Trophoblast cell (in vitro differentiated cells and primary cell): ENCODE data around the gene SRA1.
"Not testable (repeated sequence)": the region's sequence is repeated elsewhere in the genome, so short reads cannot be mapped to it uniquely, and the experiment has no call there.

ENCODE experiments used
- DNase-seq, 2 donors: peaks; one replicate each; pipeline ENCODE4 v3.0.0-alpha.2; 2016
- H2AFZ ChIP-seq: 2 replicates; pipeline ENCODE4 v1.6.1; 2013; ENCODE audit warnings: low read length, moderate library complexity, mild to moderate bottlenecking; ENCODE audit not compliant: insufficient read depth, poor library complexity
- H2AK5ac ChIP-seq: 2 replicates; pipeline ENCODE4 v1.6.1; 2013; ENCODE audit warnings: mild to moderate bottlenecking, low read length
- H2BK120ac ChIP-seq: 2 replicates; pipeline ENCODE4 v1.6.1; 2013; ENCODE audit warnings: low read length, mild to moderate bottlenecking, moderate library complexity; ENCODE audit not compliant: insufficient read depth, poor library complexity
- H2BK12ac ChIP-seq: 2 replicates; pipeline ENCODE4 v1.6.1; 2013; ENCODE audit warnings: mild to moderate bottlenecking, low read length, moderate library complexity
- H2BK5ac ChIP-seq: 2 replicates; pipeline ENCODE4 v1.6.1; 2013; ENCODE audit warnings: low read length, low read depth, moderate library complexity, mild to moderate bottlenecking; ENCODE audit not compliant: poor library complexity
- H3K14ac ChIP-seq: 2 replicates; pipeline ENCODE4 v1.6.1; 2013; ENCODE audit warnings: mild to moderate bottlenecking, low read length
- H3K18ac ChIP-seq: 2 replicates; pipeline ENCODE4 v1.6.1; 2013; ENCODE audit warnings: mild to moderate bottlenecking, low read length
- H3K23ac ChIP-seq: 2 replicates; pipeline ENCODE4 v1.6.1; 2013; ENCODE audit warnings: low read length
- H3K27ac ChIP-seq: 2 replicates; pipeline ENCODE4 v1.5.1; 2013; ENCODE audit warnings: low read depth, mild to moderate bottlenecking, inconsistent platforms, low read length, moderate library complexity
- H3K27me3 ChIP-seq: 2 replicates; pipeline ENCODE4 v1.6.1; 2013; ENCODE audit warnings: inconsistent platforms, mild to moderate bottlenecking, low read length, moderate library complexity; ENCODE audit not compliant: insufficient read depth
- H3K36me3 ChIP-seq, 2 experiments: 1 replicate in 1 of 2; 2 replicates in 1 of 2; pipeline ENCODE4 v1.6.1; 2013; ENCODE audit warnings: low read length in 2 of 2, mild to moderate bottlenecking in 2 of 2, moderate library complexity in 1 of 2; ENCODE audit not compliant: insufficient read depth in 2 of 2, control insufficient read depth in 1 of 2
- H3K4ac ChIP-seq: 2 replicates; pipeline ENCODE4 v1.6.1; 2013; ENCODE audit warnings: low read depth, mild to moderate bottlenecking, low read length, moderate library complexity
- H3K4me1 ChIP-seq, 2 experiments: 1 replicate in 1 of 2; 2 replicates in 1 of 2; pipeline ENCODE4 v1.6.1; 2013; ENCODE audit warnings: low read length in 2 of 2, mild to moderate bottlenecking in 2 of 2, moderate library complexity in 1 of 2; ENCODE audit not compliant: insufficient read depth in 2 of 2, control insufficient read depth in 1 of 2
- H3K4me2 ChIP-seq: 2 replicates; pipeline ENCODE4 v1.6.1; 2013; ENCODE audit warnings: inconsistent platforms, mild to moderate bottlenecking, low read length, moderate library complexity
- H3K4me3 ChIP-seq: 2 replicates; pipeline ENCODE4 v1.5.1; 2013; ENCODE audit warnings: mild to moderate bottlenecking, low read depth, low read length, inconsistent platforms
- H3K79me1 ChIP-seq: one replicate; pipeline ENCODE4 v1.6.1; 2013; ENCODE audit warnings: low read length
- H3K79me2 ChIP-seq: 2 replicates; pipeline ENCODE4 v1.6.1; 2013; ENCODE audit warnings: low read length, mild to moderate bottlenecking; ENCODE audit not compliant: control insufficient read depth, insufficient read depth, poor library complexity
- H3K9ac ChIP-seq: 2 replicates; pipeline ENCODE4 v1.6.1; 2013; ENCODE audit warnings: mild to moderate bottlenecking, low read length
- H3K9me3 ChIP-seq: 2 replicates; pipeline ENCODE4 v1.6.1; 2013; ENCODE audit warnings: low read depth, mild to moderate bottlenecking, control low read depth, inconsistent platforms, low read length; ENCODE audit not compliant: insufficient read depth
- H4K12ac ChIP-seq: 2 replicates; pipeline ENCODE4 v1.6.1; 2013; ENCODE audit warnings: low read depth, mild to moderate bottlenecking, low read length, moderate library complexity
- H4K8ac ChIP-seq: 2 replicates; pipeline ENCODE4 v1.6.1; 2013; ENCODE audit warnings: low read depth, mild to moderate bottlenecking, low read length, moderate library complexity
- H4K91ac ChIP-seq: one replicate; pipeline ENCODE4 v1.6.1; 2013; ENCODE audit warnings: low read depth, mild to moderate bottlenecking, low read length, moderate library complexity
- WGBS: extraction: QIAGEN DNeasy Blood & Tissue Kit; methylation state at CpG from one replicate; pipeline ENCODE4 v1.1.7; 2013; ENCODE audit warnings: missing lambda C conversion rate; ENCODE audit not compliant: insufficient read length, insufficient coverage; ENCODE audit errors: extremely low coverage; 5-methylcytosine and 5-hydroxymethylcytosine counted together

The SRA1 gene

DNA sequence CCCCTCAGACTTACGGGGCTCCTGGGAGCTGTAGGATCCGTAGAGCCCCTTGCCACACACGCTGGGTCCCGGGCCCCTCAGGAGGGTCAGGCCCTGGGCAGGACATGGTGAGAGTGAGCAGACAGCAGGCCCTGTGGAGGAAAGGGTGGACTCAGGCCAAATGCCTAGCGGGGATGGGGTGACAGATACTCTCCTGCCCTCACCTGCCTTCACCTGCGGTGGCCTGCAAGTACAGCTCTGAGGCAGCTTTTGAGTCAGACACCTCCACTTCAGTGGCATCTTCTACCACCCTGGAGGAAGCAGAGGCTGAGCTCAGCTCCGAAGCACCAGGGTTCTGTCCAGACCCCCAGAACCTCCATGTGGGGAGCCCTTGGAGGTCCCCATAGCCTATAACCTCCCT lies 33.6 kb upstream of the SRA1 start:
- Histone ChIP-seq H3K23ac (no peak overlapping the region), H3K27me3 (no peaks in the 10 kb centered on the region), H4K8ac (no peak overlapping the region), H3K4me3 (no peak overlapping the region), H3K27ac (no peak overlapping the region), H3K79me1 (no peaks in the 10 kb centered on the region), H3K9me3 (no peaks in the 10 kb centered on the region), H2AK5ac (no peak overlapping the region), H3K4me2 (no peak overlapping the region), H4K12ac (no peak overlapping the region), H3K14ac (no peak overlapping the region), H2AFZ (no peak overlapping the region), H4K91ac (no peak overlapping the region), H3K4ac (no peak overlapping the region), H3K4me1 (no peaks in the 10 kb centered on the region), H3K9ac (no peak overlapping the region), H2BK5ac (no peak overlapping the region), H3K18ac (no peak overlapping the region), H3K36me3 (no peaks in the 10 kb centered on the region), H3K79me2 (no peaks in the 10 kb centered on the region), H2BK12ac (no peak overlapping the region), H2BK120ac (no peak overlapping the region)
- no peak for DNase-seq
- WGBS = no CpG with 5 or more reads among the region's 7 CpGs

DNA sequence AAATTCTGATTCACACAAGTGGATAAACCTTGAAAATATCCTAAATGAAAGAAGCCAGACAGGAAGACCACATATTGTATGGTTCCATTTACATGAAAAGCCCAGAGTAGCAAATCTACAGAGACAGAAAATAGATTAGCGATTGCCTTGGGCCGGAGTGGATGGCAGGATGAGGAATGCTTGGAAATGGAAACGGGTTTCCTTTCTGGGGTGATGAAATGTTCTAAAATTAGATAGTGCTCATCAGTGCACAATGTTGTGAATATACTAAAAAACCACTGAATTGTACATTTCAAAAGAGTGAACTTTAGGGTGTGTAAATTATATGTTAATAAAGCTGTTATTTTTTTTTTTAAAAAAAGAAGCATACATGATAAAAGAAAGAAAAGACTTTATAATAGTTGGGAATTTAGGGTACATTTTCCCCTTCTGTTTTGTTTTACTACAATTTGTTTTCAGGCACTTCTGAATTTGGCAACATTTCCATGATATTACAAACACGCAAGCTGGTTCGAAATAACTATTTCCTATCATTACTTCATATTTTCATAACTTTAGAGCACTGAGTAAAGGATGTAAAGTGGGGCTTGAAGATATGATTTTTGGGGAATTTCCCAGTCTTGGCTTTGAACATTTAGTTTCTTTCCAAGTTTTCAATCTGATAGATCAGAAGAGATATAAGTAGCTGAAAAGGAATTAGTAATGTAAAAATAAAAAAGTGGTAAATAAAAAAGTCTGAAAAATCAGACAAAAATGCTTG lies 31.2 kb upstream of the SRA1 start:
- Histone ChIP-seq H4K12ac (no peak overlapping the region), H3K4me2 (no peak overlapping the region)
- WGBS = no CpG with 5 or more reads among the region's 5 CpGs

DNA sequence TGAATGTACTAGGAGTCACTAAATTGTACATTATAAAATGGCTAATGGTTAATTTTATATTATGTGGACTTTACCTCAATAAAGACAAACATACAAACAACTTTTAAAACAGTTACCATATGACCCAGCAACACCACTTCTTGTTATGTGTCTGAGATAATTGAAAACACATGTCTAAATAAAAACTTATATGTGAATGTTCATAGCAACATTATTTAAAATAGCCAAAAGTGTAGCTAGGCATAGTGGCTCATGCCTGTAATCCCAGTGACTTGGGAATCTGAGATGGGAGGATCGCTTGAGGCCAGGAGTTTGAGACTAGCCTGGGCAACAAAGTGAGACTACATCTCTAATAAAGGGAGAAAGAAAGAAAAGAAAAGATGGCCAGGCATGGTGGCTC lies 30.2 kb upstream of the SRA1 start:
- WGBS = no CpG with 5 or more reads among the region's 1 CpG

More for the DNA sequence above, 31.2 kb upstream of the SRA1 start:
- H2BK5ac ChIP-seq = no peak overlapping the region
- H3K27ac ChIP-seq = no peak overlapping the region
- H3K4ac ChIP-seq = no peak overlapping the region
- no peak overlapping the region for H3K4me3 ChIP-seq
- no peak for DNase-seq
- H2AK5ac ChIP-seq = no peak overlapping the region
- H3K23ac ChIP-seq = no peak overlapping the region
- H3K9me3 ChIP-seq = no peaks in the 10 kb centered on the region
- no peaks in the 10 kb centered on the region for H3K79me1 ChIP-seq
- H2BK120ac ChIP-seq = no peak overlapping the region
- H3K9ac ChIP-seq = no peak overlapping the region
- no peaks in the 10 kb centered on the region for H3K4me1 ChIP-seq
- no peak overlapping the region for H4K8ac ChIP-seq
- no peak overlapping the region for H2BK12ac ChIP-seq
- no peaks in the 10 kb centered on the region for H3K27me3 ChIP-seq
- H2AFZ ChIP-seq = no peak overlapping the region
- no peak overlapping the region for H3K18ac ChIP-seq
- H3K14ac ChIP-seq = no peak overlapping the region
- H3K79me2 ChIP-seq = no peaks in the 10 kb centered on the region
- H4K91ac ChIP-seq = no peak overlapping the region
- no peaks in the 10 kb centered on the region for H3K36me3 ChIP-seq

DNA sequence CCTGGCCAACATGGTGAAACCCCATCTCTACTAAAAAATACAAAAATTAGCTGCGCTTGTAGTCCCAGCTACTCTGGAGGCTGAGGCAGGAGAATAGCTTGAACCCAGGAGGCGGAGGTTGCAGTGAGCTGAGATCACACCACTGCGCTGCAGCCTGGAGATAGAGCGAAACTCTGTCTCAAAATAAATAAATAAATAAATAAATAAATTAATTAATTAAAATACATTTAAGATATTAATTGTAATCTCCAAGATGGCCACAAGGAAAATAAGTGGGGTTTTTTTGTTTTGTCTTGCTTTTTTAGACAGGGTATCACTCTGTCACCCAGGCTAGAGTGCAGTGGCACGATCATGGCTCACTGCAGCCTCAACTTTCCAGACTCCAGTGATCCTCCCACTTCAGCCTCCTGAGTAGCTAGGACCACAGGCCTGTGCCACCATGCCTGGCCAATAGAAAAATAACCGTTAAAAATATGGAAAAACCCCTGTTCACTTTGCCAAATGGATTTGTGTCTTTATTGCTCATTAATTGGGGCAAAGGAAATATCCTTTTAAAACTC lies 22.0 kb upstream of the SRA1 start:
- not testable (repeated sequence) for H2BK12ac ChIP-seq, H3K9me3 ChIP-seq, H3K79me2 ChIP-seq, H4K12ac ChIP-seq, H3K36me3 ChIP-seq, H3K27me3 ChIP-seq, H3K9ac ChIP-seq, H2BK5ac ChIP-seq, H3K14ac ChIP-seq, H2AFZ ChIP-seq, H3K18ac ChIP-seq, H2AK5ac ChIP-seq, H3K4ac ChIP-seq, H3K79me1 ChIP-seq, H2BK120ac ChIP-seq, H3K23ac ChIP-seq, DNase-seq, H3K4me3 ChIP-seq, H4K8ac ChIP-seq, H3K27ac ChIP-seq, H4K91ac ChIP-seq, H3K4me2 ChIP-seq, H3K4me1 ChIP-seq
- no CpG with 5 or more reads among the region's 6 CpGs for WGBS

More for the DNA sequence above, 30.2 kb upstream of the SRA1 start:
- no peak overlapping the region for H3K9ac ChIP-seq
- no peaks in the 10 kb centered on the region for H3K9me3 ChIP-seq
- H3K4me1 ChIP-seq = no peaks in the 10 kb centered on the region
- no peak overlapping the region for H3K27ac ChIP-seq
- H2BK120ac ChIP-seq = no peak overlapping the region
- H3K14ac ChIP-seq = no peak overlapping the region
- no peak overlapping the region for H3K18ac ChIP-seq
- H2AFZ ChIP-seq = no peak overlapping the region
- no peaks in the 10 kb centered on the region for H3K79me1 ChIP-seq
- H4K12ac ChIP-seq = no peak overlapping the region
- H3K36me3 ChIP-seq = no peaks in the 10 kb centered on the region
- no peak for DNase-seq
- no peak overlapping the region for H2AK5ac ChIP-seq
- H2BK5ac ChIP-seq = no peak overlapping the region
- no peak overlapping the region for H3K23ac ChIP-seq
- no peak overlapping the region for H4K8ac ChIP-seq
- H3K79me2 ChIP-seq = no peaks in the 10 kb centered on the region
- no peaks in the 10 kb centered on the region for H3K27me3 ChIP-seq
- no peak overlapping the region for H3K4me3 ChIP-seq
- H2BK12ac ChIP-seq = no peak overlapping the region
- no peak overlapping the region for H3K4ac ChIP-seq
- H3K4me2 ChIP-seq = no peak overlapping the region
- no peak overlapping the region for H4K91ac ChIP-seq
